Dermis blood vessel endothelial cell (primary cell): ENCODE results near the gene KHK. TPM values are rescaled to one million over a fixed set of nuclear protein-coding genes. Genes with fewer than 3 reads are reported as not detected.

Source experiments
- DNase-seq: peaks from one replicate; pipeline ENCODE4 v3.0.0; 2010
- total RNA-seq: library from RNA; depleted of rRNA; stranded (reverse); fragments of >200 nt; gene quantifications from 2 replicates; pipeline ENCODE4 v1.2.3, GENCODE V29; 2014

The KHK gene
- total RNA-seq, result 4.8 and 5.5 TPM in 2 replicates

DNA sequence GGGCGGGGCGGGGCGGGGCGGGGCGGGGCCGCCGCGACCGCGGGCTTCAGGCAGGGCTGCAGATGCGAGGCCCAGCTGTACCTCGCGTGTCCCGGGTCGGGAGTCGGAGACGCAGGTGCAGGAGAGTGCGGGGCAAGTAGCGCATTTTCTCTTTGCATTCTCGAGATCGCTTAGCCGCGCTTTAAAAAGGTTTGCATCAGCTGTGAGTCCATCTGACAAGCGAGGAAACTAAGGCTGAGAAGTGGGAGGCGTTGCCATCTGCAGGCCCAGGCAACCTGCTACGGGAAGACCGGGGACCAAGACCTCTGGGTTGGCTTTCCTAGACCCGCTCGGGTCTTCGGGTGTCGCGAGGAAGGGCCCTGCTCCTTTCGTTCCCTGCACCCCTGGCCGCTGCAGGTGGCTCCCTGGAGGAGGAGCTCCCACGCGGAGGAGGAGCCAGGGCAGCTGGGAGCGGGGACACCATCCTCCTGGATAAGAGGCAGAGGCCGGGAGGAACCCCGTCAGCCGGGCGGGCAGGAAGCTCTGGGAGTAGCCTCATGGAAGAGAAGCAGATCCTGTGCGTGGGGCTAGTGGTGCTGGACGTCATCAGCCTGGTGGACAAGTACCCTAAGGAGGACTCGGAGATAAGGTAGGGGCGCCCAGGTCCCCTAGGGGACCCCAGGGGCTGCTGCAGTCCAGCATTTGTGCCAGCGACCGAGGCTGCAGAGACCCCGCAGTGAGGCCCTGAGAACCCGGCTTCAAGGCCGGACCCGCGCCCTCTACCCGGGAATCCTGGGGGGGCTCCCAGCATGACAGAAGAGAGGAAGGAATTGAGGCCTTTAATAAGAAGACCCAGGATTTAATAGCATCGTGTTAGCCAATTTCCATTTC lies at the start of gene KHK:
TSS of gene KHK (plus strand) at position 49 of the 870 bp plus-strand sequence. CDS start at position 537, 488 bp downstream.
- DNase-seq, result peak; percentile 22

DNA sequence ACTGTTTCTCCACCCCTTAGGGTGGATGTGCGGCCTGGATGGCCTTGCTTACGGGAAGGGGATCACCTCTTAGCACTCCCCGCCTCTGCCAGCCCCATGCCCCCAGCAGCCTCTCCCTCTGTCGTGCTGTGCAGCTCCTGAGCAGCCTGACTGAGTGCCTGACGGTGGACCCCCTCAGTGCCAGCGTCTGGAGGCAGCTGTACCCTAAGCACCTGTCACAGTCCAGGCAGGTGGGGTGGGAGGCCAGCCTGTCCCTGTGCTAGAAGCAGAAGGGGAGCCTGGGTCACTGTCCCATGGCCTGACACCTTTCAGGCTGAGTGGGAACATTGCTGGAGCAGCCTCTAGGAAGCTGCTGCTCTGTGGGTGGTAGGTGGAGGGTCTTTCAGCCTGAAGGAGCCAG lies 48.6 kb upstream of the KHK start:
- DNase-seq, result no peak

DNA sequence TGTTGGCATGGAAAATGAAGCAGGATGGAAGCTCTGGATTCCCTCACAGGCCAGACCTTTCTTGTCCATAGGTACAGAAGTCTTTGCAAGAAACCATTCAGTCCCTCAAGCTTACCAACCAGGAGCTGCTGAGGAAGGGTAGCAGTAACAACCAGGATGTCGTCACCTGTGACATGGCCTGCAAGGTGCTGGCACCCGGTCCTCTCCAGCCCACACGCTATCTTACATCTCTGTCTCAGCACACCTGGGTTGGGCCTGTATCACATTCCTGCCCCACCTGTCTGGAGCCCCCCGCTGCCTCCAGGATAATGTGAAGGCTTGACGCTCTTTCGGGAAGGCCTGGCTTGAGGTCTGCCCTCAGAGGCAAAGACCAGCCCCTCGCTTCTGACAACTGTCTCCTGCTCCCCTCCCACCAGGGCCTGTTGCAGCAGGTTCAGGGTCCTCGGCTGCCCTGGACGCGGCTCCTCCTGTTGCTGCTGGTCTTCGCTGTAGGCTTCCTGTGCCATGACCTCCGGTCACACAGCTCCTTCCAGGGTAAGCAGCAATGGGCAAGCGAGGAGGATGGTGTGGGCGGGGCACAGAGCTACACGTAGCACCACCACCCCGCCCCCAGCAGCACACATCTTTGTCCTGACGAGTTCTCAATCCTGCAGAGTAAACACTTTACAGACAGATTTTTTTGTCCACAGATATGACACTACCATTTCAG lies 47.8 kb upstream of the KHK start:
- DNase-seq, result no peak

DNA sequence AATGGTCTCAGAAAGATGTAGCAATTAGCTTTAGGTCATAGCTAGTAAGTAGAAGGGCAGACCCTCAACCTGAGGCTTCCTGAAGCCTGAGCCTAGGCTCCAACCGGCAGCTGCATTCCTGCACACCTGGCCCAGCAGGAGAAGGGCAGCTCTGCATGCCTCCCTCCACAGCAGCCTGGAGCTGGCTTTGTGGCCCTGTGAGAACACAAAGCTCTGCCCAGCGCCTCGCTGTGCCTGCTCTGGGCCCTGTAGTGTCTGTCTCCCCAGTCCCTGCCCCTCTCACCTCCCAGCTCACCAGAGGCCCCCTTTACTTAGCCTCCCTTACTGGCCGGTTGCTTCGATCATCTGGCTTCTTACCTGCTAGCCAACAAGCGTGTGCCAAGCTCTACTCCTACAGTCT lies 47.1 kb upstream of the KHK start:
- no peak for DNase-seq

DNA sequence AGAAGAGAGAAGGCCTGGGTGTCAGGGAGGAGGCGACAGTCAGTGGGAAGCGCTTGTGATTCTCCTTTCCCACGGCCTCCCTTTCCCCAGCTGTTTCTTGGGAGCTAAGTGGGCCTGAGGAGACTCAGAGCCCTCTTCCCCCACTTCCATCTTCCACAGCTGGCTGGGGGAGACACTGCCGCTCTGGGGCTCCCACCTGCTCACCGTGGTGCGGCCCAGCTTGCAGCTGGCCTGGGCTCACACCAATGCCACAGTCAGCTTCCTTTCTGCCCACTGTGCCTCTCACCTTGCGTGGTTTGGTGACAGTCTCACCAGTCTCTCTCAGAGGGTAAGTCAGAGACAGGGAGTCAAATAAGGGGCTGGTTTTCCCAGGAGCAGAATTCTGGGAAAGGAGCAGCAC lies 46.7 kb upstream of the KHK start:
- no peak for DNase-seq

DNA sequence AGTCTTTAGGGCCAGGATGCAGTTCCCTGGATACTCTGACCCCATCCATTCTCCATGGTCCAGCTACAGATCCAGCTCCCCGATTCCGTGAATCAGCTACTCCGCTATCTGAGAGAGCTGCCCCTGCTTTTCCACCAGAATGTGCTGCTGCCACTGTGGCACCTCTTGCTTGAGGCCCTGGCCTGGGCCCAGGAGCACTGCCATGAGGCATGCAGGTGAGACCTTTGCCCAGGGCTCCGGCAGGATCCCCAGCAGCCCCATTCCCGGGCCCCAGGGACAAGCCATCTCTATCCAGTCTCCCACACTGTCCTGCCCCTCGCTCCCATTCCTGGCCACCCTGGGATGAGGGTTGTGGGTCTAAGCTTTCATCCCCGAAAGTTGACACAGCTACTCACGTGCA lies 46.3 kb upstream of the KHK start:
- no peak for DNase-seq

DNA sequence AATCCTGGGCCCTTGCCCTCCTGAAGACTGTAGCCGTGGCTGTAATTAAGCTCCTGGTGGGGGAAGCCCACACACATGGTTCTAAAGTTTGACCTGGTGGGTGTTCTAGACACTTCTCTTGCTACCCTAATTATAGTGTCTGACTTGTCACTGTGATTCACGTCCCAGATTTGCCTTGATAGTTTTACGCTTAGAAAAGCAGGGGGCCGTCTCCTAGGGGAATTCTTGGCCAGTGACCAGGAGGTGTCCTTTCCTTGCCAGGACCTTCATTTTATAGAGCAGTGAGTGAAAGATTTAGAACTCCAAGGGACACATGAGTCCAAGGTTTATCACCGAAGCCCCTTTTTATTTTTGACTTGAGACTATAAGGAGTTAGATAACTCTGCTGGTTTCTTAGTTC lies 44.8 kb upstream of the KHK start:
- no peak for DNase-seq

DNA sequence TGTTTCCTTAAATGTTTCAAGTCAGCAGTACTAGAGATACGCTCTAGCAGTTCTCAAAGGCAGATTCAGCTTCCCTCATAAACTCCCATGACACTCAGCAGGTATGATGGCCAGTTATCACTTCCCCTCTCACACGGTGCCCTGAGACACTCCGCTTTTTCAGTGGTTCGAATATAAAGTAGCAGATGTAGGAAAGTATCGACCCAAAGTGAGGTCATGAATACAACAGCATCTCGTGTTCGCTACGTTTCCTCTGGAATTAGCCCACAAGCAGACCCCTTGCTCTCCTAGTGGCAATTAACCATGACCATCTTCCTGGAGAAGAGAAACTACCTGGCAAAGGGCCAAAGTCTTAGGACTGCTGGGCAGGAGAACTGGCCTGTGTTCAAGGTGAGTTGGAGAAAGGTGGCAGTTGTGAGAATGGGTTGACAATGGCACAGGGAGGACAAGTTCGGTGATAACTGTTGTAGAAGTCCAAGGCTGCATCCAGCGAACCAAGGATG lies 44.4 kb upstream of the KHK start:
- peak; percentile 45 for DNase-seq

DNA sequence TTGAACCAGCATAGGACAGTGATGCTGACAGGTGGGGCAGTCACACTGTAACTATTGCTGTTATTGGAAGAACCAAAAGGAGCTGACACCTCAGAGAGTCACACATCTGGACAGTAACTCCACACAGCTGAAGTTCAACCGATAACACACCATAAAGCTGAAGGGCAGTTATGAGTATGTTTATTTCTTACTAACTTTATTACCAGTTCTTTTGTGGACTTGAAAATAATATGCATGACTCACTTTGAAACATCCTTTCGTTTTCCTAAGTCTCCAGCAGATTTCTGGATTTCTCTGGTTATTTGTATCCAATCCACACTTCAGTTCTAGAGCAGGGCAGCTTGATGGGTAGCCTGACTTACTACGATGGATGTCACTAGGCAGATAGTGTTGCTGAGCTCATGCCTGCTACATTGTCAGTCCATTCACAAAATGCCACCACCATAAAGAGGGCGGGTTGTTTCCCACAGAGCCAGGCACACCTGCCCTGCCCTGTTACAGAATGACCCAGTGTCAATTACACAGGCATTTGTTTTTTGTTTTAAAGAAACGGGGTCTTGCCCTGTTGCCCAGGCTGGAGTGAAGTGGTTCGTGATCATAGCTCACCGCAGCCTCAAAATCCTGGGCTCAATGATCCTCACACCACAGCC lies 43.5 kb upstream of the KHK start:
- DNase-seq, result peak; percentile 14

DNA sequence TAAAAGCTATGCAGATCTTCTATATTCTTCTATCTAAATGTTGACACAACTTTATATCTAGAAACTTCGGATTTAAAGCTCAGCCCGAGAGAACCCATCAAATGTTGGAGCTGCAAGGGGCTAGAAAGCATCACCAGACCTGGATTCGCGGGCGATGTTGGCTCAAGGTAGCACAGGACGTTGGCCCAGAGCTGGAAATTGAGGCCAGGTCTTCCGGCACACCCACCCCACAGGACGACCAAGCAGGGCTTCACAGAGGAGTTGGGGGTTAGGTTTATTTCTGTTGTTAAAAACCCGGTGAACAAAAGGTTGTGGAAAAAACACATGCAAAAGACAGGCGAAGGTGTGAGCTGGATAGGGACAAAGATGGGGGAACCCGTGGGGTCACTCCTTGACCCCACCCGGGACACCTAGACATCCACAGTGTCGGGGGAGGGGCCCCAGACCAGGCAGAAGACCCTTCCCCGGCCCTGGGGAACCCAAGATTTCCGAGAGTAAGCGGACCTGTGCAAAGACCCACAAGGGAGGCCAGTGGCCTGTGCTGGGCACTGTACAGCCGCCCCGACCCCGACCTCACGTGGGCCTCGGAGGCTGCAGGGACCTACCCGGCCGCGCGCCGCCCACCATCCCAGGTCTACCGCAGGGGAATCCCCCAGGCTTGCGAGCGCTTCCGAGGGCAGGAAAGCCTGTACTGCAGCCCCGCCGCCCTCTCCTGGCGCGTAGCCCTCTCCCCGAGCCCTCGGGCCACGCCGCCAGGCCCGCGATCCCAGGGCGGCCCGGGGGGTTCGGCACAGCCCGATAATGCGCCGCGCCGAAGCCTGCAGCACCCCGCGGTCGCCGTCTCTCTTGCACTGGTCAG lies 36.9 kb upstream of the KHK start:
- no peak for DNase-seq

DNA sequence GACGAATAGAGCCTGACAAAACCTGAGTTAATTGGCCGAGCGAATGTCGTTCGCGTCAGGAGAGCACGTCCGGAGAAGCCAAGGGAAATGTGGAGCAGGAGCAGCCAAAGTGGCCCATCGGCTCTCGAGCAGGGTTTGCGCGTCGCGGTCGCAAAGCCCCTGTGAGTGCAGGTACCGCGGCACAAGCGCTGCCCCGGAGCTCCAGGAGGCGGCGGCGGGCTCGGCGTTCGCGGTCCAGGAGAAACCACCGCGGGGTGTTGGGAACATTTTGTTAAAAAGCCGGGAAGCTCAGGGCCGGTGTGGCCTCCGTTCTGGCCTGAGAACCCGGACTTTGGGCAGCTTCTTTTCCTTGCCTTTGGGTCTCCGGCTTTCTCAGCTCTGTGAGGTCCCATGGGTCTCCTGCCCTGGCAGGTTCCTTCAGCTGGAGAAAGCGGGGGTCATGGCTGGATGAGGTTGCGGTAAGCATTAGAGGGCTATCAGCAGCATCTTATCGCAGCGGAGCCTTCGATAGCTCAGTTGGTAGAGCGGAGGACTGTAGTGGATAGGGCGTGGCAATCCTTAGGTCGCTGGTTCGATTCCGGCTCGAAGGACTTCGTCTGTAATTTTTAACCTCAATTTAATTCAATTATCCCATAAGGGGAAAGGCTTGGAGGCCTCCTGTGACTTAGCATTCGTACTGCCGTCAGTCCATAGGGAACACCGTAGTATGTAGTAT lies 36.1 kb upstream of the KHK start:
- peak; percentile 94 for DNase-seq

DNA sequence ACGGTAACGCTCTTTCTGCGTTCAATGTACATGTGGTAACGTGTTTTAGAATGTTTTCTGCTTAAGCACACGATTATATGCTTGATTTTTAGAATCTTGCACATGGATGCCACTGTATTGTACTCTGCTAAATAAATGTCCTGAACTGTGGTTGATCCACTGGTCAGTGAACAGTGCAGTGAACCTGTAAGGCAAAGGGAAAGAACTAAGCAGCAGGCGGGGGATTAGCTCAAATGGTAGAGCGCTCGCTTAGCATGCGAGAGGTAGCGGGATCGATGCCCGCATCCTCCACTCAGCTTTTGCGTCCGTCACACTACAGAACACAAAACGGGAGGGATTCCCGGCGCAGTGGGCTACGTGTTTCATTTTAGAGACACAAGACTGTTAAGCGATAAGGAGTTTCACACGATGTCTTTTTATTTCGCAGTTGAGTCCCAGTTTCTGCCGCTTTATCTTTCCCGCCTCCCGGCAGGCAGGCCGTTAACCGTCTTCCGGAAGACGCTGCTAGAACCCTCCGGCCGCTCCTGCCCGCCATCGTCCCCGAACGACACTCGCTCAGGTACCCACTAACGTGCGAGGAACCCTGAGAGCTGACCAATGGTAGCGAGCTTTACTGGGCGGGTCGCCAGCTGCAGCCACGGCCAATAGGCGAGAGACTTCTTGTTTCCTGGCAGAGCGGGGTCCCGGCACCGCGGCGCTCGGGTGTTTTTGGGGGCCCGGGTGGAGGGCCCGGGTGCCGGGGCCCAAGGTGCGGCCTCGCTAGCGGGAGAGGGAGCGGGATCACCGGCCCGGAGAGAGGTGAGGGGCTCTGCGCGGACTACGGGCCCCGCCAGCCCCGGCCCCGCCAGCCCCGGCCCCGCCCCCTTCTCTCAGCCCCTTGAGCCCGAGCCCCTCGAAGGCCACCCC lies 35.3 kb upstream of the KHK start, which contains the start of gene AGBL5:
TSS of gene AGBL5 (plus strand) at position 673 of the 906 bp plus-strand sequence. CDS start 1,291 bp downstream, outside the sequence.
- DNase-seq, result peak; percentile 94

DNA sequence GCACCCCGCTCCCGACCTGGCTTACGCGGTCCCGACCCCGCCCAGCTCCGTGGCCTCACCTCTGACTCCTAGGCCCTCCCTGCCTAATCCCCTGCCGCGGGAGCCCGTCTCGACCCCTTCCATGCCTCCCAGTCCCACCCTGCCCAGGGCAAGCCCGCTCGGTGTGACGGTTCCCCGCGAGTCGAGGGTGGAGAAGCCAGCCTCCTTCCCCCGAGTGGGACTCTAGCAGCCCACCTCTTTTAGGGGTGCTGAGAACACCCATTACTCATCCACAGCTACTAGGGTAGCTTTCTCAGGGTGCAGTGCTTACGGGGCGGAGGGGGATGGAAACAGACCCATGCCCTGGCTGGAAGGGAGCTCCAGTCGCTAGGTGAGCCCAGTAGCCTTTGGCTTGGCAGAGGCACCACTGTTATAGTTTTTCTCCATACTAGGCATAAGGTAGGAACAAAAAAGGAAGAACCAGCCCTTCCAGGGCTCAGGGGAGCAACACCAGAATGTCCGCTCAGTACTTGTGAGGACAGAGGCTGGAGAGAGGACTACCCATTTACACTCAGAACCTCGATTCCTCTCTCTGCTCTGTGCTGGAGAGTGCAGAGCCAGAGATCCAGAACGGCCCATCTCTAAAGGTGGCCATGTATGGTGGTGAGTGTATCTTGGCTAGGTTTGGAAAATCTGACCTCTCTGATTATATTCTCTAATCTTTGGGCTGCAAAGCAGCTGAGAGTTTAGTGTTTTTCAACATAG lies 34.5 kb upstream of the KHK start:
- DNase-seq, result peak; percentile 23

DNA sequence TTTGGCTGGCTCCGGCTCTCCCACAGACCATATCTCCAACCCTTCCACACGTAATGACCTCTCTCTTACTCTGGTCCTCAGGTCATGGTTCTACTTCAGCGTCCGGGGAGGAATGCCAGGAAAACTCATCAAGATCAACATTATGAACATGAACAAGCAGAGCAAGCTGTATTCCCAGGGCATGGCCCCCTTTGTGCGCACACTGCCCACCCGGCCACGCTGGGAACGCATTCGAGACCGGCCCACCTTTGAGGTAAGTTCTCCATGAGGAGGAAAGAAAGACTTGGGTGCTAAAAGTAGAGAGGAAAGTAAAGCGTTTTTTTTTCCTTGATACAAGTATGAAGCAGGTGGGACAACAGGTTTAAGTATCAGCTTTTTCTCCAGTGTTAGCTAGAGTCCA lies 33.3 kb upstream of the KHK start:
- DNase-seq, result no peak

DNA sequence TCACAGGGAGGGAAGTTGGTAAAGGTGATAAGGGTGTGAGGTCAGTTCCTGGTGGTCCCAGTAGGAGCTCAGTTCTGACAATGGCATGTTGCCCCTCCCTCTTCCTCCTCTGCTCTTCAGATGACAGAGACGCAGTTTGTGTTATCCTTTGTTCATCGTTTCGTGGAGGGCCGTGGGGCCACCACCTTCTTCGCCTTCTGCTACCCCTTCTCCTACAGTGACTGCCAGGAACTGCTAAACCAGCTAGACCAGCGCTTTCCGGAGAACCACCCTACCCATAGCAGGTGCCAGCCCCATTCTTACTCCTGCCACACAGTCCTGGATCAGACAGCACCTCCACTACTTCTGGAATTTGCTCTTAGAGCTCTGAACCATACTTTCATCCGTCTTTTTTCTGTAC lies 32.8 kb upstream of the KHK start:
- no peak for DNase-seq

DNA sequence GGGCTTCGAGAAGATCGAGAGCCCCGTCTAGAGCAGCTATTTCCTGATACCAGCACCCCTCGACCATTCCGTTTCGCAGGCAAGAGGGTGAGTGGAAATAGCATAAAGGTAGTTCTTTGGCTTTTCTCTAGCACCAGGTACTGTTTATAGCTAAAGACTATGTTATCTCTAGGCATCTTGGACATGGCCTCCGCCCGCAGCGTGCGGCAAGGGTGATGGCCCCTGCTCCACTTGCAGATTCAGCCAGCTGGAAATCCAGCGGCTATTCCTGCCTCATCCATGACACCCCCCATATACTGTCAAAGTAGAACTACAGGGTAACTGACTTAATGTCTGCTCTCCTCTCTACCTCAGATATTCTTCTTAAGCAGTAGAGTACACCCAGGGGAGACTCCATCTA lies 31.9 kb upstream of the KHK start:
- DNase-seq, result no peak

DNA sequence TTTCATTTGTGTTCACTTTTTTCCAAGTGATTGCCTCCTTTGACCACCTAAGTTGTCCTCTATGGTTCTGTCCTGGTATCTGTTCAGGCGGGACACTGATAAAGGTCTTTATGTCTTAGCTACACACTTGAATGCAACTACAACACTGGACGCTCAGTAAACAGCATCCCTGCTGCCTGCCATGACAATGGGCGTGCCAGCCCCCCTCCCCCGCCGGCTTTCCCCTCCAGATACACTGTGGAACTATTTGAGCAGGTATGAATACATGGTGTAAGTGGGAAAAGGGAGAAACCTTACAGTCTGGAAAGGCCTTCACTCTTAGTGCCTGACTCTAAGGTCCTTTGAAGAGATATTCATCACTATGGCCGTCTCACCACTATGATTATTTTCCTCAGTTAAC lies 29.4 kb upstream of the KHK start:
- DNase-seq, result no peak

DNA sequence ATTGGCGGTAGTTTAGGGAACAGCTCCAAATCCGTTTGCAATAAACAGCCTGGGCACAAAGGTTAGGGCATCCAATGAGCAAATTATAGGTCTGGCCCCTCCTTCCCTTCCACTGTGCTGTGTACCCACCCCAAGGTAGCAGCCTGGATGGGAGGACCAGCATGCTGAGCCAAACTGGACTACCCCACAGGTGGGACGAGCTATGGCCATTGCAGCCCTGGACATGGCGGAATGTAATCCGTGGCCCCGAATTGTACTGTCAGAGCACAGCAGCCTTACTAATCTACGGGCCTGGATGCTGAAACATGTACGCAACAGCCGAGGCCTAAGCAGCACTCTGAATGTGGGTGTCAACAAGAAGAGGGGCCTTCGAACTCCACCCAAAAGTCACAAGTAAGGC lies 28.4 kb upstream of the KHK start:
- DNase-seq, result no peak

DNA sequence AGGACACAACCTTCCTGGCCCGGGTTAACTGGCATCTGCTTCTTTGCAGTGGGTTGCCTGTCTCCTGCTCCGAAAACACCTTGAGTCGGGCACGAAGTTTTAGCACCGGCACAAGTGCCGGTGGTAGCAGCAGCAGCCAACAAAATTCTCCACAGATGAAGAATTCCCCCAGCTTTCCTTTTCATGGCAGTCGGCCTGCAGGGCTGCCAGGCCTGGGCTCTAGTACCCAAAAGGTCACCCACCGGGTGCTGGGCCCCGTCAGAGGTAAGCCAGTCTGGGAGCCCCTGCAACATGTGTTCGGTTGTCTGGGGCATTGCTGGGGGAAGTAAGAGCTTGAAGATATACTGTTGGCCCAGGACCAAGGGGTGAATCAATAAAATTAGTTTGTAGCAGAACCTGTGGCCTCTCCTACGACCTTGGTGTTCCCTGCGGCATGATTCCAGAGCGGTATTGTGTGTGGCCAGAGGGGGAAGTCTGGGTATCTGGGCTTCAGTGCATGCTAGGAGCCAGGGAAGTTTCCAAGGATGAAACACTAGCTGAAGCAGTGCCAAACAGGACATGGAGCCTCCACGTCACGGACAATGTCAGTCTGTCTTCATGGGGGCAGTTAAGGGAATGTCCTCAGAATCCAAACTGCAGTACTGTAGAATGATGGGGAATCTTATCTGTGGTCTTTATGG lies 27.3 kb upstream of the KHK start:
- DNase-seq, result peak; percentile 44
